ENCODE data around the gene GLIPR1. TPM values are rescaled to one million over a fixed set of nuclear protein-coding genes. Genes with fewer than 3 reads are reported as not detected.

The GLIPR1 gene
- total RNA-seq, 3 donors from 2014 or later (not counting 1 experiment from before 2014, with no cell fraction given): 106 to 120 (median 115) TPM

DNA sequence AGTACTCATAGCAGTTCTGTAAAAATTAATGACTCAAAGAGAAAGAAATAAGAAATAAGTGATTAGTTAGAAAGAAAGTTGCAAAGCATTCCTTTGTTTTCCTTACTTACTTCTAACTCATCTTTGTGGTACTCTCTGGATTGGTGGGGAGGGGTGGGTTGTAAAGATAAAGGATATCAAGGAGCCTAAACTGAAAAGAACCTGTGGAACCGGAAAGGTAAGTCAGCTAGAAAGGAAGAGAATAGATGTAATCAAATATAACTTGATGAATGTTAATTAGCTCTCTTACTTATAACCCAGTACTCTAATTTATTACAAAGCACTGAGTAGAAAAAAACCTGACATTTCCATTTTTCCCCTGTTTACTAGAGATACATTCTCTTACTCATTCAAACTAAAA lies 68.3 kb downstream of the GLIPR1 start:
- Mint-ChIP-seq H3K36me3 (no peaks in the 10 kb centered on the region), H3K27me3 (ENCODE audit: low read depth in 2 of 2) (peaks cover 18 to 37% of the 10 kb centered on the region in 2 donors), H3K4me3 (no peak overlapping the region), H3K9me3 (no peaks in the 10 kb centered on the region), H3K4me1 (no peaks in the 10 kb centered on the region), H3K27ac (no peak overlapping the region)
- no peak for TF ChIP-seq CTCF (IDR thresholded peaks at IDR 0.05)
- WGBS (ENCODE audit: insufficient coverage): no CpG with 5 or more reads among the region's 1 CpG
- no peak for ATAC-seq
- Histone ChIP-seq H3K27me3 (ENCODE audit: control insufficient read depth, insufficient read depth, low read length) (peaks cover 6% of the 10 kb centered on the region), H3K4me3 (ENCODE audit: low read length) (no peak overlapping the region), H3K27ac (ENCODE audit: low read length) (no peak overlapping the region), H3K4me1 (ENCODE audit: control insufficient read depth, insufficient read depth, low read length) (no peaks in the 10 kb centered on the region), H3K36me3 (ENCODE audit: control insufficient read depth, insufficient read depth, low read length) (no peaks in the 10 kb centered on the region), H3K9me3 (ENCODE audit: control insufficient read depth, insufficient read depth, low read length) (no peaks in the 10 kb centered on the region)
- intact Hi-C loops (cut with micrococcal nuclease): no loop called here
- DNase-seq: no peak

DNA sequence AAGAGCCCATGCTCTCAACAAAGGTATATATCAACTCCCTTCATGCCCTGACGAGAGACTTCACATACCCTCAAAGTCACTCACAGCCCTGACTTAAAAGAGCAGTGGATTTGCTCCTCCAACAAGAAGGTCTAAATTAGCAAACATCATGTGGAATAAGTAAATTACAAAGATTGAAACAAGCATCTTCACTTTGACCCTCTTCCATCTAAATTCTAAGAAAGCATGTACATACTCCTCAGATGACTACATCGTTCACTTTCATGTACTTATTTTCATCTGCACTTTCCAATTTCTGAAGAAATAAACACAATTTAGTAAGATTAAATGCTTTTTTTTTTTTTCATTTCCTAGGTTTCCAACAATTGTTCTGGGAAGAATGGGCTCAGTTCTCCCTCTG lies 69.4 kb downstream of the GLIPR1 start:
- no peak overlapping the region for H3K27ac ChIP-seq (ENCODE audit: low read length)
- Mint-ChIP-seq H3K4me1 (no peaks in the 10 kb centered on the region), H3K4me3 (no peak overlapping the region), H3K36me3 (no peaks in the 10 kb centered on the region), H3K9me3 (no peaks in the 10 kb centered on the region), H3K27me3 (ENCODE audit: low read depth in 2 of 2) (peaks cover 12 to 34% of the 10 kb centered on the region in 2 donors), H3K27ac (no peak overlapping the region)
- ATAC-seq (no peak), DNase-seq (no peak)
- no peaks in the 10 kb centered on the region for H3K4me1 ChIP-seq (ENCODE audit: control insufficient read depth, insufficient read depth, low read length)
- intact Hi-C loops (cut with micrococcal nuclease): no loop called here
- peaks cover 4% of the 10 kb centered on the region for H3K27me3 ChIP-seq (ENCODE audit: control insufficient read depth, insufficient read depth, low read length)
- no peaks in the 10 kb centered on the region for H3K36me3 ChIP-seq (ENCODE audit: control insufficient read depth, insufficient read depth, low read length)
- 90% methylated on average over 2 of the region's 2 CpGs for WGBS (ENCODE audit: insufficient coverage)
- no peak for TF ChIP-seq CTCF (IDR thresholded peaks at IDR 0.05)
- no peak overlapping the region for H3K4me3 ChIP-seq (ENCODE audit: low read length)
- no peaks in the 10 kb centered on the region for H3K9me3 ChIP-seq (ENCODE audit: control insufficient read depth, insufficient read depth, low read length)

GRCh38 chr12:75550401-75551240 lies 70.1 kb downstream of the GLIPR1 start:
- 82% methylated on average over 8 of the region's 8 CpGs for WGBS (ENCODE audit: insufficient coverage)
- H3K4me3 Mint-ChIP-seq: no peak overlapping the region
- H3K4me3 ChIP-seq (ENCODE audit: low read length): no peak overlapping the region
- no peaks in the 10 kb centered on the region for H3K4me1 ChIP-seq (ENCODE audit: control insufficient read depth, insufficient read depth, low read length)
- H3K9me3 Mint-ChIP-seq: no peaks in the 10 kb centered on the region
- TF ChIP-seq CTCF (IDR thresholded peaks at IDR 0.05): no peak
- no peak overlapping the region for H3K27ac ChIP-seq (ENCODE audit: low read length)
- no peak overlapping the region for H3K27ac Mint-ChIP-seq
- no peak for ATAC-seq
- H3K9me3 ChIP-seq (ENCODE audit: control insufficient read depth, insufficient read depth, low read length): no peaks in the 10 kb centered on the region
- H3K36me3 Mint-ChIP-seq: no peaks in the 10 kb centered on the region
- peaks cover 15 to 29% of the 10 kb centered on the region in 2 donors for H3K27me3 Mint-ChIP-seq (ENCODE audit: low read depth in 2 of 2)
- H3K27me3 ChIP-seq (ENCODE audit: control insufficient read depth, insufficient read depth, low read length): peaks cover 4% of the 10 kb centered on the region
- intact Hi-C loops (cut with micrococcal nuclease): no loop called here
- no peaks in the 10 kb centered on the region for H3K36me3 ChIP-seq (ENCODE audit: control insufficient read depth, insufficient read depth, low read length)
- H3K4me1 Mint-ChIP-seq: no peaks in the 10 kb centered on the region
- no peak for DNase-seq

DNA sequence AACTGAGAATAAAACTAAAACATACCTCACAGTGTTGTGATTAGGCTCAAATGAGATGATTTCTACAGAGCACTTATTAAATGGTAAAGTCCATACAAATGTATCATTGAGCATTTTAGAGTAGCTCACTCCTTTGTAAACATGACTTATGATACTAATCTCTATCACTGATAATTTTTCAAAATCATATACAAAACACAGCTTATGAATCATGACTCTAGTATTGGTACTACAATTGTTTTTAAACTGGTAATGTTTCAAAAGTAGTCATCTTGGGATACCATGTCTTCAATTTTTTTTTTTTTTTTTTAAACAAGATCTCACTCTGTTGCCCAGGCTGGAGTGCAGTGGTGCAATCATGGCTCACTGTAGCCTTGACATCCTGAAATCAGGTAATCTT lies 70.9 kb downstream of the GLIPR1 start:
- no peaks in the 10 kb centered on the region for H3K4me1 ChIP-seq (ENCODE audit: control insufficient read depth, insufficient read depth, low read length)
- no peak for ATAC-seq
- H3K27me3 Mint-ChIP-seq (ENCODE audit: low read depth in 2 of 2): peaks cover 17 to 25% of the 10 kb centered on the region in 2 donors

More for the DNA sequence above, 70.9 kb downstream of the GLIPR1 start:
- Mint-ChIP-seq H3K36me3 (no peaks in the 10 kb centered on the region), H3K4me1 (no peaks in the 10 kb centered on the region), H3K9me3 (no peaks in the 10 kb centered on the region), H3K27ac (no peak overlapping the region), H3K4me3 (no peak overlapping the region)
- H3K36me3 ChIP-seq (ENCODE audit: control insufficient read depth, insufficient read depth, low read length): no peaks in the 10 kb centered on the region
- no peak for TF ChIP-seq CTCF (IDR thresholded peaks at IDR 0.05)
- H3K4me3 ChIP-seq (ENCODE audit: low read length): no peak overlapping the region
- no peak for DNase-seq
- H3K27me3 ChIP-seq (ENCODE audit: control insufficient read depth, insufficient read depth, low read length): peaks cover 4% of the 10 kb centered on the region
- H3K27ac ChIP-seq (ENCODE audit: low read length): no peak overlapping the region
- intact Hi-C loops (cut with micrococcal nuclease): no loop called here
- no peaks in the 10 kb centered on the region for H3K9me3 ChIP-seq (ENCODE audit: control insufficient read depth, insufficient read depth, low read length)

All from natural killer cell (primary cell).